ENCODE measurements around the gene WDR86. TPM values are rescaled to one million over a fixed set of nuclear protein-coding genes. Genes with fewer than 3 reads are reported as not detected.

The WDR86 gene
- total and polyA plus RNA-seq, 4 donors = 0.18 to 4.4 (median 2.8) TPM; not detected in 1

DNA sequence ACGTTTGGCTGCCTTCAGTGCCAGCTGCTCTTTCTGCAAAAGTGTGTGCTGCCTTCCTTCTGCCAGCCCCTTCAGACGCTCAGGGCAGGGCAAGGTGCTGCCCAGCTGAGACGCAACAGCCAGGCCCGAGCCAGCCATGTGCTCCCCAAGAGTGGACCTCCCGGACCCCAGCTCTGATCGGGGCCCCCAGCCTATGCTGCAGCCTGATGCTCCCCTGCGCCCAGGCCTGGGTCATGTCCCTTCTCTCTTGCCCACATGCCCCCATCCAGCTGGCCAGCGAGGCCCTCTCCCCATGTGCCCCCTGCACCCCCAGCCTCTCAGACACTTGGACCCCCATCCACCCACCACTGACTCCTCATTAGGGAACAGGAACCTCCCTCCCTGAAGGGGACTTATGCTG, 17.8 kb downstream of the WDR86 start:
- no peaks in the 10 kb centered on the region for H3K36me3 ChIP-seq (ENCODE audit: control insufficient read depth in 1 of 2, insufficient read depth in 2 of 2, low read length in 1 of 2)
- ATAC-seq (ENCODE audit: low FRiP score) (no peak), DNase-seq (peak in 1 of 2 donors; percentile 42)
- intact Hi-C loops (cut with DNase I) = no loop called here
- no peak overlapping the region for H3K4me3 ChIP-seq (ENCODE audit: low read length in 2 of 2)
- H3K27ac ChIP-seq (ENCODE audit: low read depth in 1 of 2, low read length in 2 of 2) = no peak overlapping the region
- no peaks in the 10 kb centered on the region for H3K9me3 ChIP-seq (ENCODE audit: control insufficient read depth, low read length)
- no peaks in the 10 kb centered on the region for H3K4me1 ChIP-seq (ENCODE audit: control insufficient read depth in 1 of 2, insufficient read depth in 2 of 2, low read length in 2 of 2)
- 88 to 92% methylated on average over 8 of the region's 8 CpGs for WGBS, 2 donors
- H3K27me3 ChIP-seq (ENCODE audit: control insufficient read depth in 1 of 2, insufficient read depth in 2 of 2, low read length in 1 of 2) = no peaks in the 10 kb centered on the region

- 89 to 97% methylated on average over 9 of the region's 9 CpGs for WGBS, 2 donors
- no peaks in the 10 kb centered on the region for H3K27me3 ChIP-seq (ENCODE audit: control insufficient read depth in 1 of 2, insufficient read depth in 2 of 2, low read length in 1 of 2)
- no peak for ATAC-seq (ENCODE audit: low FRiP score)
Observed at GRCh38 chr7:151391358-151391730, 18.5 kb downstream of the WDR86 start.

DNA sequence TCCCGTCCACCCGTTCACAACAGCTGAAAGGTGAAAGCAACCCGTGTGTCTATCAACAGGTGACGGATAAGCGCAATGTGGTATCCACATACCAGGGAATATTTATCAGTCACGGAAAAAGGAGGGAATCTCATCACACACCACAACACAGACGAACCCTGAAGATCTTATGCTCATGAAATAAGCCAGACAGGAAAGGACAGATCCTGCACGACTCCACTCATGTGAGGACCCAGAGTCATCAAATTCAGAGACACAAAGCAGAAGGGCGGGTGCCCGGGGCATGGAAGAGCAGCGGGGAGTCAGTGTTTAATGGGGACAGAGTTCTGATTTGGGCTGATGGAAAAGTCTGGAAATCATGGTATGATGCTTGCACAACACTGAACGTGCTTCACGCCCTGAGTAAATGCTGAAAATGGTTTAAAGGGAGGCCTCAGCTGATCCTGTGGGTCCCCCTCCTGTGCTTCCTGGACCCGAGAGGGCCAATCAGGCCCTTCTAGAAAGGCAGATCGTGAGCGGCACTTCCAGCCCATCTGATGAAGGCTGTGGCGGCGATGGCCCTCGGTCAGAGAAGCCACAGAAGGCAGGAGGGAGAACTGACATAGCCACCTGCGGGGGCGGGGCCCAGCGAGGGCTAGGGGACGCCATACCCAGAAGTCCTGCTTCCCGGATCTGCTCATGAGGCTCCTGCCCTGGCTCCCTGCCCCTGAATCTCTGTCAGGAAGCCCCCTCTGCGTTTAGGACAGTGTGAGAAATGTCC, 19.1 kb downstream of the WDR86 start:
- 89 to 90% methylated on average over 25 of the region's 25 CpGs for WGBS, 2 donors
- Histone ChIP-seq H3K27ac (ENCODE audit: low read depth in 1 of 2, low read length in 2 of 2) (no peak overlapping the region), H3K9me3 (ENCODE audit: control insufficient read depth, low read length) (no peaks in the 10 kb centered on the region), H3K4me1 (ENCODE audit: control insufficient read depth in 1 of 2, insufficient read depth in 2 of 2, low read length in 2 of 2) (no peaks in the 10 kb centered on the region), H3K27me3 (ENCODE audit: control insufficient read depth in 1 of 2, insufficient read depth in 2 of 2, low read length in 1 of 2) (no peaks in the 10 kb centered on the region), H3K36me3 (ENCODE audit: control insufficient read depth in 1 of 2, insufficient read depth in 2 of 2, low read length in 1 of 2) (no peaks in the 10 kb centered on the region), H3K4me3 (ENCODE audit: low read length in 2 of 2) (no peak overlapping the region)
- intact Hi-C loops (cut with DNase I) = no loop called here
- ATAC-seq (ENCODE audit: low FRiP score) (no peak), DNase-seq (peak in 1 of 2 donors; percentile 22)

More at GRCh38 chr7:151391358-151391730, 18.5 kb downstream of the WDR86 start:
- Histone ChIP-seq H3K36me3 (ENCODE audit: control insufficient read depth in 1 of 2, insufficient read depth in 2 of 2, low read length in 1 of 2) (no peaks in the 10 kb centered on the region), H3K4me3 (ENCODE audit: low read length in 2 of 2) (no peak overlapping the region), H3K4me1 (ENCODE audit: control insufficient read depth in 1 of 2, insufficient read depth in 2 of 2, low read length in 2 of 2) (no peaks in the 10 kb centered on the region), H3K9me3 (ENCODE audit: control insufficient read depth, low read length) (no peaks in the 10 kb centered on the region), H3K27ac (ENCODE audit: low read depth in 1 of 2, low read length in 2 of 2) (no peak overlapping the region)
- intact Hi-C loops (cut with DNase I) = no loop called here
- peak in 1 of 2 donors; percentile 26 for DNase-seq

DNA sequence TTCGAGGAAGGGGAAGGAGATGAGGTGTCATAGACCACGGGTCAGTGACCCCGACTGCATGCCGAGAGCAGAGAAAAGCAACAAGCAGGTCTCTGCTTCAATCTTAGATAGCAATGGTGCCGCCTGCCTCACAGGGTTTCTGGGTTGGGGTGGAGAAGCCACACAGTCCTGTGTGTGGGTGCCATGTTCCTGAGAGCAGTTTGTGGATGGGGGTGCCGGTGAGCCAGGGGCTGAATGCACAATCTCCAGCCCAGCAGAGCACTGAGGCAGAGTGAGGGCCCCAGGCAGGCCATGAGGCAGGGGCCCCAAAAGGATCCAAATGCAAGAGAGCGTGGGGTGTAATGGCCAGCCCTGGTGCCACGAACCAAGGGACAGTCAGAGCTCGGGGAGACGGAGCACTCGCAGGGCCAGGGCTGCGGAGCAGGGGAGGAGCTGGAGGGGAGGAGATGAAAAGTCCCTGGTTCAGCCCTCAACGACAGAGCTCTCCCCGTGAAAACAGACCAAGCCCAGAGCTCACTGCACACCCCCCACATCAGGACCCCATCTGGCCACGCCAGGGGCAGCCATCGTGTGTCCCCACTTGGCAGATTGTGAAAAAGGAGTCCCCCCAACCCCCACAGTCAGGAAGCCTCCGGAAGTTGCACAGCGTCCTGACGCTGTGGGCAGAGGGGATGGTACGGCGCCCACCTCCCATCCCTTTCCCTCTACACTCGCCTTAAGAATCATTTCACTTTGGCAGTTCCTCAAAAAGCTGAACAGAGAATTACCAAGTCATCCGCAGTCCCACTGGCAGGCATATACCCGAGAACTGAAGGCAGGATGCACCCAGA, 19.9 kb downstream of the WDR86 start:
- 93 to 95% methylated on average over 24 of the region's 24 CpGs for WGBS, 2 donors
- intact Hi-C loops (cut with DNase I) = loop anchor here in 1 of 2 donors (5.0 kb wide), 1 partner anchor 32 kb away; no protein-coding TSS in a partner anchor
- Histone ChIP-seq H3K4me3 (ENCODE audit: low read length in 2 of 2) (no peak overlapping the region), H3K27ac (ENCODE audit: low read depth in 1 of 2, low read length in 2 of 2) (no peak overlapping the region), H3K27me3 (ENCODE audit: control insufficient read depth in 1 of 2, insufficient read depth in 2 of 2, low read length in 1 of 2) (no peaks in the 10 kb centered on the region), H3K36me3 (ENCODE audit: control insufficient read depth in 1 of 2, insufficient read depth in 2 of 2, low read length in 1 of 2) (no peaks in the 10 kb centered on the region), H3K4me1 (ENCODE audit: control insufficient read depth in 1 of 2, insufficient read depth in 2 of 2, low read length in 2 of 2) (no peaks in the 10 kb centered on the region), H3K9me3 (ENCODE audit: control insufficient read depth, low read length) (no peaks in the 10 kb centered on the region)
- ATAC-seq (ENCODE audit: low FRiP score) (no peak), DNase-seq (peak in 1 of 2 donors; percentile 34)

GRCh38 chr7:151389096-151389767, 20.6 kb downstream of the WDR86 start:
- no peak overlapping the region for H3K4me3 ChIP-seq (ENCODE audit: low read length in 2 of 2)
- H3K27me3 ChIP-seq (ENCODE audit: control insufficient read depth in 1 of 2, insufficient read depth in 2 of 2, low read length in 1 of 2) = no peaks in the 10 kb centered on the region
- H3K36me3 ChIP-seq (ENCODE audit: control insufficient read depth in 1 of 2, insufficient read depth in 2 of 2, low read length in 1 of 2) = no peaks in the 10 kb centered on the region
- no peaks in the 10 kb centered on the region for H3K9me3 ChIP-seq (ENCODE audit: control insufficient read depth, low read length)
- intact Hi-C loops (cut with DNase I) = loop anchor here in 1 of 2 donors (5.0 kb wide), 1 partner anchor 33 kb away; no protein-coding TSS in a partner anchor
- peak; percentile 15 to 64 for DNase-seq
- ATAC-seq (ENCODE audit: low FRiP score) = no peak
- H3K27ac ChIP-seq (ENCODE audit: low read depth in 1 of 2, low read length in 2 of 2) = no peak overlapping the region
- H3K4me1 ChIP-seq (ENCODE audit: control insufficient read depth in 1 of 2, insufficient read depth in 2 of 2, low read length in 2 of 2) = no peaks in the 10 kb centered on the region
- WGBS, 2 donors = 91 to 97% methylated on average over 21 of the region's 21 CpGs

DNA sequence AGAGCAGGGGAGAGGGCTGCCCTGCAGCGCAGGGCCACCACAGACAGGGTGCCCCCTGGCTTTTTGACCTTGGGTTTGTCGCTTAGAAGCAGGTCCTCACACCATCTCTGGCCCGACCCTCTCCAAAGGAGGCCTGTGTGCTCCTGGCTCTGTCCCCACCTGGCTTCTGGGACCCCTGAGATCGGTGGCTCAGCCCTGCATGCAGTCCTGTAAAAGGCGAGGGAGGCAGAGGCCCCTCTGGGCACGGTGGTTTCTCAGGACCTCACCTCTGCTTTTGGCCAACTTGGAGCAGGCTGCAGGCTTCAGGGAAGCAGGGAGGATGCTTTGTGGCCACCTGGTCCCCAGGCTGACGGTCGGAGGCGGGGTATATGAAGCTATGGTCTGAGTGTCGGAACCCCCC, 21.4 kb downstream of the WDR86 start:
- H3K27ac ChIP-seq (ENCODE audit: low read depth in 1 of 2, low read length in 2 of 2) = no peak overlapping the region
- DNase-seq (peak; percentile 28 to 68), ATAC-seq (ENCODE audit: low FRiP score) (no peak)
- no peak overlapping the region for H3K4me3 ChIP-seq (ENCODE audit: low read length in 2 of 2)
- H3K9me3 ChIP-seq (ENCODE audit: control insufficient read depth, low read length) = no peaks in the 10 kb centered on the region
- H3K36me3 ChIP-seq (ENCODE audit: control insufficient read depth in 1 of 2, insufficient read depth in 2 of 2, low read length in 1 of 2) = no peaks in the 10 kb centered on the region
- intact Hi-C loops (cut with DNase I) = loop anchor here in 1 of 2 donors (5.0 kb wide), 1 partner anchor 34 kb away; no protein-coding TSS in a partner anchor
- no peaks in the 10 kb centered on the region for H3K4me1 ChIP-seq (ENCODE audit: control insufficient read depth in 1 of 2, insufficient read depth in 2 of 2, low read length in 2 of 2)
- WGBS, 2 donors = 93 to 94% methylated on average over 10 of the region's 10 CpGs
- no peaks in the 10 kb centered on the region for H3K27me3 ChIP-seq (ENCODE audit: control insufficient read depth in 1 of 2, insufficient read depth in 2 of 2, low read length in 1 of 2)

DNA sequence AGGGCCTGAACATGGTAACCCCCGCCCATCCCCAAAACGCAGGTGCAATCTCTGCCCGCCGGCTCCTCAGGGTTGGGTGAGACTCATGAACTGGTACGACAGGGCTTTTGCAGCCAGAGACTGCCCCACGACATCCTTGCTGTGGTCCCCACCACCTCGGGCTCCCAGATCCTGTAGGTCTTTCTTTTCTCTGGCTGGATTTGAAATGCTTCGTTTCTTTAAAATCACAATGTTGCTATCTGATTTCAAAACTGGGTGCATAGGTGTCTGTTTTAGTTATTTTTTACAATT, 21.9 kb downstream of the WDR86 start:
- Histone ChIP-seq H3K9me3 (ENCODE audit: control insufficient read depth, low read length) (no peaks in the 10 kb centered on the region), H3K27ac (ENCODE audit: low read depth in 1 of 2, low read length in 2 of 2) (no peak overlapping the region), H3K4me1 (ENCODE audit: control insufficient read depth in 1 of 2, insufficient read depth in 2 of 2, low read length in 2 of 2) (no peaks in the 10 kb centered on the region), H3K4me3 (ENCODE audit: low read length in 2 of 2) (no peak overlapping the region), H3K36me3 (ENCODE audit: control insufficient read depth in 1 of 2, insufficient read depth in 2 of 2, low read length in 1 of 2) (no peaks in the 10 kb centered on the region), H3K27me3 (ENCODE audit: control insufficient read depth in 1 of 2, insufficient read depth in 2 of 2, low read length in 1 of 2) (no peaks in the 10 kb centered on the region)
- DNase-seq = no peak
- intact Hi-C loops (cut with DNase I) = loop anchor here in 1 of 2 donors (5.0 kb wide), 1 partner anchor 34 kb away; no protein-coding TSS in a partner anchor
- no peak for ATAC-seq (ENCODE audit: low FRiP score)
- WGBS, 2 donors = 94 to 96% methylated on average over 8 of the region's 8 CpGs

GRCh38 chr7:151387161-151388006, 22.5 kb downstream of the WDR86 start:
- H3K4me1 ChIP-seq (ENCODE audit: control insufficient read depth in 1 of 2, insufficient read depth in 2 of 2, low read length in 2 of 2) = no peaks in the 10 kb centered on the region
- DNase-seq (peak in 1 of 2 donors; percentile 47), ATAC-seq (ENCODE audit: low FRiP score) (no peak)
- no peaks in the 10 kb centered on the region for H3K36me3 ChIP-seq (ENCODE audit: control insufficient read depth in 1 of 2, insufficient read depth in 2 of 2, low read length in 1 of 2)
- intact Hi-C loops (cut with DNase I) = loop anchor here in 1 of 2 donors (5.0 kb wide), 1 partner anchor 35 kb away; no protein-coding TSS in a partner anchor
- no peak overlapping the region for H3K27ac ChIP-seq (ENCODE audit: low read depth in 1 of 2, low read length in 2 of 2)
- H3K4me3 ChIP-seq (ENCODE audit: low read length in 2 of 2) = no peak overlapping the region
- no peaks in the 10 kb centered on the region for H3K9me3 ChIP-seq (ENCODE audit: control insufficient read depth, low read length)
- WGBS, 2 donors = 85 to 88% methylated on average over 24 of the region's 24 CpGs
- no peaks in the 10 kb centered on the region for H3K27me3 ChIP-seq (ENCODE audit: control insufficient read depth in 1 of 2, insufficient read depth in 2 of 2, low read length in 1 of 2)

Measured in aorta (tissue), 5 donors.